H1 (cell line): ENCODE data around the gene SNRNP70. TPM values are rescaled to one million over a fixed set of nuclear protein-coding genes. Genes with fewer than 3 reads are reported as not detected.
A peak's percentile ranks its signal among the peaks of the same experiment; 100 is the strongest.

Experiments used
- ASH2L ChIP-seq: fragments of 200-600, 300-600 bp; sonication (generic); IDR thresholded peaks from one replicate; pipeline ENCODE4 v1.7.1; 2017; ENCODE audit warnings: low read length
- BRCA1 ChIP-seq: IDR thresholded peaks from 2 replicates; pipeline ENCODE4 v1.6.1; 2012; ENCODE audit warnings: low read depth, low read length, improper control_type of control experiment
- CHD1 ChIP-seq: IDR thresholded peaks from 2 replicates; pipeline ENCODE4 v1.6.1; 2012; ENCODE audit warnings: low read depth, low read length, improper control_type of control experiment
- EP300 ChIP-seq, 2 experiments: IDR thresholded peaks; 1 replicate in 1 of 2; 2 replicates in 1 of 2; pipeline ENCODE4 v1.6.1; 2011 to 2012; ENCODE audit warnings: low read depth in 2 of 2, low read length in 2 of 2, mild to moderate bottlenecking in 2 of 2, borderline replicate concordance in 1 of 2, inconsistent platforms in 1 of 2, moderate library complexity in 1 of 2
- EZH2 ChIP-seq: fragments of 200-600 bp; sonication (generic); IDR thresholded peaks from 2 replicates; pipeline ENCODE4 v1.7.1; 2012; ENCODE audit warnings: low read depth, mild to moderate bottlenecking, moderate library complexity, low read length, inconsistent platforms; ENCODE audit not compliant: severe bottlenecking
- GABPA ChIP-seq: IDR thresholded peaks from 2 replicates; pipeline ENCODE4 v1.6.1; 2011; ENCODE audit warnings: mild to moderate bottlenecking, low read length, moderate library complexity, borderline replicate concordance; ENCODE audit not compliant: insufficient read depth
- HDAC2 ChIP-seq, 2 experiments: fragments of 300-600 bp in 1 of 2; sonication (generic) in 1 of 2; IDR thresholded peaks; 2 replicates each; pipeline ENCODE4 v1.6.1; 2011 to 2012; ENCODE audit warnings: low read depth in 2 of 2, low read length in 2 of 2, mild to moderate bottlenecking in 2 of 2, moderate library complexity in 2 of 2, borderline replicate concordance in 1 of 2, inconsistent platforms in 1 of 2
- JUN ChIP-seq: IDR thresholded peaks from 2 replicates; pipeline ENCODE4 v1.6.1; 2011; ENCODE audit warnings: low read depth, mild to moderate bottlenecking, improper control_type of control experiment, low read length
- JUND ChIP-seq: IDR thresholded peaks from 2 replicates; pipeline ENCODE4 v1.6.1; 2011; ENCODE audit warnings: mild to moderate bottlenecking, improper control_type of control experiment, low read length
- KDM1A ChIP-seq: fragments of 200-600, 300-600 bp; sonication (generic); IDR thresholded peaks from 2 replicates; pipeline ENCODE4 v1.7.1; 2016; ENCODE audit warnings: mild to moderate bottlenecking, low read length, borderline replicate concordance
- SIX5 ChIP-seq: IDR thresholded peaks from 2 replicates; pipeline ENCODE4 v1.6.1; 2011; ENCODE audit warnings: mild to moderate bottlenecking, low read depth, low read length
- YY1 ChIP-seq: IDR thresholded peaks from 2 replicates; pipeline ENCODE4 v1.6.1; 2011; ENCODE audit warnings: low read depth, mild to moderate bottlenecking, low read length
- polyA plus RNA-seq, 7 experiments: library from polyadenylated mRNA; depleted of rRNA in 3 of 7; stranded (reverse) in 5 of 7; unstranded in 2 of 7; fragments of >200 nt in 5 of 7; fragments of 200-250 nt in 2 of 7; gene quantifications; 1 replicate in 5 of 7; 2 replicates in 1 of 7; 4 replicates in 1 of 7; pipeline versions ENCODE4 v1.2.1 to v1.2.3, GENCODE V29; 2011 to 2013; ENCODE audit warnings: missing spikeins in 2 of 7, mixed read lengths in 2 of 7
- total RNA-seq: library from RNA; stranded (reverse); fragmentation: NEBNext Ultra II Directional; extraction: Animal tissue kit (Norgen Biotek cat#: 25700); gene quantifications from 2 replicates; pipeline ENCODE4 v1.2.1, GENCODE V29; 2021

The SNRNP70 gene
- total and polyA plus RNA-seq, 2 of the 8 experiments (the other 6 are each of a cell fraction or from before 2014, with no cell fraction given), result 231 to 235 TPM

DNA sequence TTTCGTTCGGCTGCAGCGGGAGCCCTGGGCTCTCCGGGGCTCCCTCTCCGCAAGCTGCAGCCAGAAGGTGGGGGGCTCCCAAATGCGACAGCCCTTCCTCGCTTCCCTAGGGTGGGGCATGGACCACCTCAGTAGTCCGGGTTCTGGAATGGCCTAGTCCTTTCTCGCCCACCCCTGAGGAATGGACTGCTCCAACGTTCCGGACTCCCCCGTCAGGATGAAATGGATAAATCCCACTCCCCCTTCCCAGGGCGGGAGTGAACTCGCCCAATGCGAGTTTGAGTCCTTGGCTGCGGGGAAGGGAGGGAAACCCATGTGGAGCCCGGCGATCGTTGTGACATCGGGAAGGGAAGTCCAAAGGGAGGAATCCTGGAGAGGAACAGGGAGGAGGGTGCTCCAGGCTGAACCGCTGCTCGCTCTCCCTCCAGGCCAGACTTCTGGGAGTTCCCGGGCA lies 64.4 kb downstream of the SNRNP70 start (continued):
- peak in 1 of 2 experiments; percentile 11; a peak in 1 of 4 replicates for TF ChIP-seq HDAC2 (IDR thresholded peaks at IDR 0.05; ENCODE audit: borderline replicate concordance in 1 of 2, low read depth in 2 of 2, low read length in 2 of 2)
- no peak for TF ChIP-seq JUN
- TF ChIP-seq YY1, result no peak
- peak; percentile 99 for TF ChIP-seq CHD1
- peak; percentile 62; the same call in 1 of the 2 replicates for TF ChIP-seq BRCA1
- peak; percentile 89 for TF ChIP-seq SIX5
- no peak for TF ChIP-seq KDM1A
- TF ChIP-seq JUND, result peak; percentile 99
- no peak for TF ChIP-seq EZH2
- TF ChIP-seq EP300 (IDR thresholded peaks at IDR 0.05; ENCODE audit: borderline replicate concordance in 1 of 2, low read depth in 2 of 2, low read length in 2 of 2), result peak in 1 of 2 experiments; percentile 100; a peak in 2 of 3 replicates
- TF ChIP-seq GABPA, result no peak
- TF ChIP-seq ASH2L, result peak; percentile 50
